Endothelial cell of umbilical vein (primary cell): ENCODE results near the gene CST9L. TPM values are rescaled to one million over a fixed set of nuclear protein-coding genes. Genes with fewer than 3 reads are reported as not detected.

ENCODE experiments used
- BruUV-seq: library from RNA; stranded (reverse); fragments of 400-500 nt; replicated peaks from 2 replicates; lab custom pipeline; 2021; lab: Mats Ljungman, UMichigan
- CTCF ChIA-PET: fragments of 300-600, 350-600 bp; sonication (Branson Sonifier 250); formaldehyde crosslinking; loops from one replicate; lab custom pipeline; 2021; ENCODE audit warnings: antibody characterized with exemption, inconsistent platforms; lab: Charles Lee
- POLR2A ChIA-PET: fragments of 300-600, 350-600 bp; sonication (Branson Sonifier 250); formaldehyde crosslinking; loops from one replicate; lab custom pipeline; 2021; ENCODE audit warnings: antibody characterized with exemption, inconsistent platforms; lab: Charles Lee
- DNase-seq: peaks from one replicate; pipeline ENCODE4 v3.0.0-alpha.2; 2011; ENCODE audit warnings: low read depth, low spot score
- FAIRE-seq: peaks from 2 replicates; lab custom pipeline; 2011; peaks lifted over from hg19 to GRCh38; lab: Jason Lieb, UNC
- H2AFZ ChIP-seq: 2 replicates; pipeline ENCODE4 v1.6.0; 2012; ENCODE audit warnings: low read depth, low read length, control low read depth, inconsistent platforms
- H3K27ac ChIP-seq: 2 replicates; pipeline ENCODE4 v1.5.1; 2011; ENCODE audit warnings: low read depth, mild to moderate bottlenecking, control low read depth, low read length, moderate library complexity; ENCODE audit not compliant: insufficient read depth
- H3K27me3 ChIP-seq, 2 experiments: 2 replicates each; pipeline versions ENCODE4 v1.6.0 to v1.6.1; 2011; ENCODE audit warnings: low read length in 2 of 2, mixed read lengths in 1 of 2; ENCODE audit not compliant: control insufficient read depth in 2 of 2, insufficient read depth in 2 of 2
- H3K36me3 ChIP-seq, 2 experiments: 2 replicates in 1 of 2; 3 replicates in 1 of 2; pipeline ENCODE4 v1.5.1; 2011; ENCODE audit warnings: low read length in 2 of 2, mild to moderate bottlenecking in 1 of 2, moderate library complexity in 1 of 2; ENCODE audit not compliant: control insufficient read depth in 2 of 2, insufficient read depth in 2 of 2; ENCODE audit errors: extremely low read depth in 1 of 2
- H3K4me1 ChIP-seq: 3 replicates; pipeline ENCODE4 v1.5.1; 2011; ENCODE audit warnings: mild to moderate bottlenecking, low read length; ENCODE audit not compliant: control insufficient read depth, insufficient read depth; ENCODE audit errors: extremely low read depth
- H3K4me2 ChIP-seq: 2 replicates; pipeline ENCODE4 v1.6.1; 2011; ENCODE audit warnings: low read length, control low read depth, mixed read lengths; ENCODE audit not compliant: insufficient read depth
- H3K4me3 ChIP-seq, 3 experiments: fragments of 200-600 bp in 1 of 3; sonication (generic), shearing (Covaris generic) in 1 of 3; replicated peaks in 1 of 3; 2 replicates each; pipeline ENCODE4 v1.5.1; 2011 to 2016; ENCODE audit warnings: control low read depth in 3 of 3, low read length in 3 of 3, mild to moderate bottlenecking in 2 of 3, inconsistent platforms in 1 of 3, low read depth in 1 of 3, moderate library complexity in 1 of 3; ENCODE audit not compliant: insufficient read depth in 1 of 3
- H3K79me2 ChIP-seq: 2 replicates; pipeline ENCODE4 v1.6.0; 2012; ENCODE audit warnings: low read length, inconsistent platforms; ENCODE audit not compliant: control insufficient read depth, insufficient read depth
- H3K9ac ChIP-seq: replicated peaks from 2 replicates; pipeline ENCODE3; 2011; ENCODE audit warnings: low read length, control low read depth; ENCODE audit not compliant: insufficient read depth; ENCODE audit errors: extremely low read depth
- H3K9me1 ChIP-seq: replicated peaks from 3 replicates; pipeline ENCODE4 v1.6.0; 2011; ENCODE audit warnings: mild to moderate bottlenecking, low read length; ENCODE audit not compliant: control insufficient read depth, insufficient read depth; ENCODE audit errors: extremely low read depth
- H3K9me3 ChIP-seq: replicated peaks from 2 replicates; pipeline ENCODE4 v1.5.1; 2012; ENCODE audit warnings: low read length, inconsistent platforms; ENCODE audit not compliant: control insufficient read depth, insufficient read depth
- H4K20me1 ChIP-seq: replicated peaks from 2 replicates; pipeline ENCODE3; 2011; ENCODE audit warnings: mild to moderate bottlenecking, low read length; ENCODE audit not compliant: control insufficient read depth, insufficient read depth; ENCODE audit errors: extremely low read depth
- EZH2 ChIP-seq: IDR thresholded peaks from 2 replicates; pipeline ENCODE4 v1.6.1; 2012; ENCODE audit warnings: borderline replicate concordance, low read depth, mild to moderate bottlenecking, moderate library complexity, low read length, inconsistent platforms; ENCODE audit not compliant: severe bottlenecking
- FOS ChIP-seq: IDR thresholded peaks from 2 replicates; pipeline ENCODE4 v1.6.1; 2011; ENCODE audit warnings: mild to moderate bottlenecking, low read length, moderate library complexity, borderline replicate concordance; ENCODE audit not compliant: insufficient read depth
- GATA2 ChIP-seq: IDR thresholded peaks from 2 replicates; pipeline ENCODE4 v1.7.0; 2011; ENCODE audit warnings: low read depth, mild to moderate bottlenecking, moderate library complexity, mixed read lengths, low read length; ENCODE audit not compliant: insufficient read length, insufficient read depth
- JUN ChIP-seq: IDR thresholded peaks from 2 replicates; pipeline ENCODE4 v1.6.1; 2011; ENCODE audit warnings: borderline replicate concordance, low read depth; ENCODE audit not compliant: insufficient read length, insufficient read depth
- MYC ChIP-seq: IDR thresholded peaks from one replicate; pipeline ENCODE4 v1.6.1; 2011; ENCODE audit warnings: mild to moderate bottlenecking, low read depth, low read length
- POLR2A ChIP-seq: IDR thresholded peaks from 2 replicates; pipeline ENCODE4 v1.6.1; 2012; ENCODE audit warnings: low read depth, mild to moderate bottlenecking, control low read depth, low read length
- POLR2AphosphoS5 ChIP-seq: IDR thresholded peaks from 2 replicates; pipeline ENCODE4 v1.6.1; 2012; ENCODE audit warnings: low read depth, mild to moderate bottlenecking, control low read depth, low read length, moderate library complexity; ENCODE audit not compliant: insufficient read depth
- dilution Hi-C: fragments of 300-500 bp; cut with MboI; formaldehyde crosslinking; loops from one replicate; pipeline ENCODE4 v1.15.0; 2019; ENCODE audit warnings: low sequenced_read_pairs; ENCODE audit not compliant: extremely low pct_ligation_motif_present
- intact Hi-C: fragments of 100-400 bp; cut with micrococcal nuclease; formaldehyde crosslinking; loops from one replicate; pipeline ENCODE4 v1.10.0; 2022
- polyA plus RNA-seq, 4 experiments: library from polyadenylated mRNA; depleted of rRNA in 3 of 4; stranded (reverse) in 3 of 4; unstranded in 1 of 4; fragments of >200 nt; gene quantifications; 2 replicates each; pipeline versions ENCODE4 v1.2.1 to v1.2.3, GENCODE V29; 2011 to 2012; ENCODE audit warnings: missing spikeins in 1 of 4
- total RNA-seq: library from RNA; stranded (reverse); gene quantifications from 2 replicates; pipeline ENCODE4 v1.2.3, GENCODE V29; 2021
- TF ChIP-seq, protein P1 (sequence below): IDR thresholded peaks from 2 replicates; pipeline ENCODE4 v1.6.1; 2011; ENCODE audit not compliant: insufficient read depth, insufficient read length
- TF ChIP-seq, protein P2 (sequence below), 2 donors: IDR thresholded peaks; 1 replicate in 1 of 2; 2 replicates in 1 of 2; pipeline ENCODE4 v1.5.1; 2011; ENCODE audit warnings: low read length in 2 of 2, mild to moderate bottlenecking in 2 of 2, moderate library complexity in 2 of 2, control low read depth in 1 of 2, inconsistent platforms in 1 of 2, low read depth in 1 of 2; ENCODE audit not compliant: insufficient read depth in 1 of 2; ENCODE audit errors: extremely low read depth in 1 of 2

CST9L gene
- total and polyA plus RNA-seq, 2 donors (not counting 3 experiments of a cell fraction or from before 2014, with no cell fraction given), result not detected

DNA sequence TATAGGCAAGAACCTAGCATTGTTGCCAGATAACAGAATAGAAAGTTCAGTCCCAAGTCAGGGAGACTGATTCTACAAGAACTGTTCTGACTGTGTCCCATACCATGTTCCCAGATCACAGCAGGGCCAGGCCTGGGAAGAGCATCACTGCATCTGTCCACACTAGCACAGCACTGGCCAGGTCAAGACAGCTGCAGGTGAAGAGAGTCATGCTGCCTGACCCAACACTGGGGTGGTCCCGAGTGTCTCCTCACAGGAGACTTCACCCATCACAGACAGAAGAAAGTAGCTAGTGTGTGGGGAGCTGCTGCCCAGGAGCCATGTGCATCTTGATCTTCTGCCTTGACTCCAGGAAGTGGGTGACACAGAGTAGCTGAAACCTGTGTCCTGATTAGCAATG lies 1.3 kb upstream of the CST9L start:
- no peaks in the 10 kb centered on the region for H3K79me2 ChIP-seq
- dilution Hi-C loops, result no loop called here
- FAIRE-seq (no peak), DNase-seq (no peak)
- no peak overlapping the region for H3K4me2 ChIP-seq
- H3K9me3 ChIP-seq, result no peaks in the 10 kb centered on the region
- H3K4me1 ChIP-seq, result no peaks in the 10 kb centered on the region
- H3K4me3 ChIP-seq, result no peak overlapping the region
- no peaks in the 10 kb centered on the region for H3K27me3 ChIP-seq
- intact Hi-C loops, result no loop called here
- no peaks in the 10 kb centered on the region for H3K36me3 ChIP-seq
- ChIA-PET CTCF (no interaction called here), POLR2A (no interaction called here)
- TF ChIP-seq, protein P1, sequence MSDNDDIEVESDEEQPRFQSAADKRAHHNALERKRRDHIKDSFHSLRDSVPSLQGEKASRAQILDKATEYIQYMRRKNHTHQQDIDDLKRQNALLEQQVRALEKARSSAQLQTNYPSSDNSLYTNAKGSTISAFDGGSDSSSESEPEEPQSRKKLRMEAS, result no peak
- TF ChIP-seq, protein P2, sequence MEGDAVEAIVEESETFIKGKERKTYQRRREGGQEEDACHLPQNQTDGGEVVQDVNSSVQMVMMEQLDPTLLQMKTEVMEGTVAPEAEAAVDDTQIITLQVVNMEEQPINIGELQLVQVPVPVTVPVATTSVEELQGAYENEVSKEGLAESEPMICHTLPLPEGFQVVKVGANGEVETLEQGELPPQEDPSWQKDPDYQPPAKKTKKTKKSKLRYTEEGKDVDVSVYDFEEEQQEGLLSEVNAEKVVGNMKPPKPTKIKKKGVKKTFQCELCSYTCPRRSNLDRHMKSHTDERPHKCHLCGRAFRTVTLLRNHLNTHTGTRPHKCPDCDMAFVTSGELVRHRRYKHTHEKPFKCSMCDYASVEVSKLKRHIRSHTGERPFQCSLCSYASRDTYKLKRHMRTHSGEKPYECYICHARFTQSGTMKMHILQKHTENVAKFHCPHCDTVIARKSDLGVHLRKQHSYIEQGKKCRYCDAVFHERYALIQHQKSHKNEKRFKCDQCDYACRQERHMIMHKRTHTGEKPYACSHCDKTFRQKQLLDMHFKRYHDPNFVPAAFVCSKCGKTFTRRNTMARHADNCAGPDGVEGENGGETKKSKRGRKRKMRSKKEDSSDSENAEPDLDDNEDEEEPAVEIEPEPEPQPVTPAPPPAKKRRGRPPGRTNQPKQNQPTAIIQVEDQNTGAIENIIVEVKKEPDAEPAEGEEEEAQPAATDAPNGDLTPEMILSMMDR (IDR thresholded peaks at IDR 0.05; ENCODE audit: extremely low read depth in 1 of 2, insufficient read depth in 1 of 2, low read depth in 1 of 2, low read length in 2 of 2), result no peak
- no peak for TF ChIP-seq EZH2
- no peak for TF ChIP-seq POLR2A
- TF ChIP-seq POLR2AphosphoS5, result no peak
- TF ChIP-seq MYC, result no peak
- TF ChIP-seq JUN, result no peak
- no peak for TF ChIP-seq FOS
- TF ChIP-seq GATA2, result no peak
- no peak overlapping the region for H3K9ac ChIP-seq
- no TSS peak for BruUV-seq
- H4K20me1 ChIP-seq, result no peaks in the 10 kb centered on the region
- H3K27ac ChIP-seq, result no peak overlapping the region
- H2AFZ ChIP-seq, result no peak overlapping the region
- no peaks in the 10 kb centered on the region for H3K9me1 ChIP-seq
